ENCODE data around the gene INSIG1.

INSIG1 gene

GRCh38 chr7:155266440-155266839, 31.2 kb upstream of the INSIG1 start:
- DNase-seq (ENCODE audit: low read depth, low spot score) = no peak

GRCh38 chr7:155267023-155267422, 30.7 kb upstream of the INSIG1 start:
- DNase-seq (ENCODE audit: low read depth, low spot score) = no peak

GRCh38 chr7:155267436-155267835, 30.2 kb upstream of the INSIG1 start:
- DNase-seq (ENCODE audit: low read depth, low spot score) = no peak

GRCh38 chr7:155268211-155268610, 29.5 kb upstream of the INSIG1 start:
- DNase-seq (ENCODE audit: low read depth, low spot score) = no peak

GRCh38 chr7:155268921-155269650, 28.6 kb upstream of the INSIG1 start:
- DNase-seq (ENCODE audit: low read depth, low spot score) = no peak

GRCh38 chr7:155269766-155270585, 27.7 kb upstream of the INSIG1 start:
- no peak for DNase-seq (ENCODE audit: low read depth, low spot score)

- DNase-seq (ENCODE audit: low read depth, low spot score) = no peak
Measured at GRCh38 chr7:155270861-155271260, 26.8 kb upstream of the INSIG1 start.

- no peak for DNase-seq (ENCODE audit: low read depth, low spot score)
Measured at GRCh38 chr7:155274633-155275355, 22.9 kb upstream of the INSIG1 start.

- DNase-seq (ENCODE audit: low read depth, low spot score) = no peak
Measured at GRCh38 chr7:155276042-155276799, 21.5 kb upstream of the INSIG1 start.

- DNase-seq (ENCODE audit: low read depth, low spot score) = no peak
Measured at GRCh38 chr7:155276800-155277375, 20.8 kb upstream of the INSIG1 start.

GRCh38 chr7:155277385-155277994, 20.2 kb upstream of the INSIG1 start:
- DNase-seq (ENCODE audit: low read depth, low spot score) = no peak

- DNase-seq (ENCODE audit: low read depth, low spot score) = no peak
Measured at GRCh38 chr7:155278921-155279320, 18.8 kb upstream of the INSIG1 start.

- DNase-seq (ENCODE audit: low read depth, low spot score) = no peak
Measured at GRCh38 chr7:155279787-155280445, 17.8 kb upstream of the INSIG1 start.

GRCh38 chr7:155280446-155281397, 17.0 kb upstream of the INSIG1 start:
- DNase-seq (ENCODE audit: low read depth, low spot score) = no peak

- no peak for DNase-seq (ENCODE audit: low read depth, low spot score)
Measured at GRCh38 chr7:155281398-155281969, 16.2 kb upstream of the INSIG1 start.

- no peak for DNase-seq (ENCODE audit: low read depth, low spot score)
Measured at GRCh38 chr7:155282671-155283070, 15.0 kb upstream of the INSIG1 start.

GRCh38 chr7:155283565-155284194, 14.0 kb upstream of the INSIG1 start:
- DNase-seq (ENCODE audit: low read depth, low spot score) = no peak

Measured in ELF-1 (cell line).